Measurements from ENCODE around the gene CWF19L2.

CWF19L2 gene

DNA sequence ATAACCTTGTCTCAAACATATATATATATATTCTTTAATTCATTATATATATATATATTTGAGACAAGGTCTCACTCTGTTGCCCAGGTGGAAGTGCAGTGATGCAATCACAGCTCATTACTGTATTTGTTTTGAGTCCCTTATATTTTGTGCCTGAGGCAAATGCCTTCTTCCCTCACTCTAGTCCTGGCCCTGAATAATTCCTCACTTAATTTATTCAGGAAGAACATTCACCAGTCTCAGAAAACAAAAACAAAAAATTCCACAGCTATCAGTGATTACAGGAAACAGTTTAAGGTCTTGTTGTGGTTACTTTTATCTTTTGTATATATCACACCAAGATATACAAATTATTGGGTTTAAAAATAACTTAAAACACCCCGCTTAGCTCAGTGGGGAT is 155.7 kb downstream of the CWF19L2 start:
- no peak for DNase-seq (ENCODE audit: low read depth in 2 of 2)

DNA sequence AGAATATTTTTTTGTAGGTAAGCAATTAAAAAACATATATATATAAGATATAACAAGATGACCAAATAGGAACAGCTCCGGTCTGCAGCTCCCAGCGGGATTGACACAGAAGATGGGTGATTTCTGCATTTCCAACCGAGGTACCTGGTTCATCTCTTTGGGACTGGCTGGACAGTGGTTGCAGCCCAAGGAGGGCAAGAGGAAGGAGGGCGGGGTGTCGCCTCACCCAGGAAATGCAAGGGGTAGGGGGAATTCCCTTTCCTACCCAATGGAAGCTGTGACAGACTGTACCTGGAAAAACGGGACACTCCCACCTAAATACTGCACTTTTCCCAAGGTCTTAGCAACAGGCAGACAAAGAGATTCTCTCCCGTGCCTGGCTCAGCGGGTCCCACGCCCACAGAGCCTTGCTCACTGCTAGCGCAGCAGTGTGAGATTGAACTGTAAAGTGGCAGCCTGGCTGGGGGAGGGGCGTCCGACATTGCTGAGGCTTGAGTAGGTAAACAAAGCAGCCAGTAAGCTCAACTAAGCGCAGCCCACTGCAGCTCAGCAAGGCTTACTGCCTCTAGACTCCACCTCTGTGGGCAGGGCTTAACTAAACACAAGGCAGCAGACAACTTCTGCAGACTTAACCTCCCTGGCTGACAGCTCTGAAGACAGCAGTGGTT is 163.8 kb downstream of the CWF19L2 start:
- no peak for DNase-seq (ENCODE audit: low read depth in 2 of 2)

- no peak for DNase-seq (ENCODE audit: low read depth in 2 of 2)
Measured at GRCh38 chr11:107282195-107282594, 175.4 kb downstream of the CWF19L2 start.
